ENCODE measurements around the gene LSM7. TPM values are rescaled to one million over a fixed set of nuclear protein-coding genes. Genes with fewer than 3 reads are reported as not detected.

LSM7 gene
- total RNA-seq, 3 donors from 2014 or later (not counting 1 experiment from before 2014, with no cell fraction given), result 52.0 to 80.2 (median 77.4) TPM

DNA sequence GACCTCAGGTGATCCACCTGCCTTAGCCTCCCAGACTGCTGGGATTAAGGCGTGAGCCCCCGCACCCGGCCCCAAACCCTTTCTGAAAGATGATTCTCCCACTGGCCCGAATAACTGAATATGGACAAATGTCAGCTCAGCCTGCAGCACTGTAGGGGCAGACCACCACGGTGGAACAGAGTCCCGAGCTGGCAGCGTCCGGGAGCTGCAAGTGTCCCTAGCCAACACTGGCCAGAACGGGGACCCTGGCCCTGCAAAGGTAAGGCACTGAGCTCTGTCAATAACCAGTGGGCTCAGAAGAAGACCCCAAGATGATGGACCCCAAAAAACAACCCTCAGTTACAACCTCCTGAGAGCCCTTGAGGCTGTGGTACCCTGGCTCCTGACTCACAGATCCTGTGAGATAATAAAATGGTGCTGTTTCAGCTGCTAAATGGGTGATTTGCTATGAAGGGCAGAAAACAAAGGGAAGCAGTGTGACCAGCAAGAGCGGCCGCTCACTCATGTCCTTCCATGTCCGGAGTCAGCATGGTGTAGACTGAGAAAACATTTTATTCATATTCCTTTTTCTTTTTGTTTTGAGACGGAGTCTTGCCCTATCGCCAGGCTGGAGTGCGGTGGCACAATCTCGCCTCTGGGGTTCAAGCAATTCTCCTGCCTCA is 1.6 kb downstream of the LSM7 start:
- H3K27me3 Mint-ChIP-seq (ENCODE audit: low read depth in 2 of 2), result no peaks in the 10 kb centered on the region
- no peaks in the 10 kb centered on the region for H3K36me3 Mint-ChIP-seq
- no peak for DNase-seq
- Histone ChIP-seq H3K27ac (ENCODE audit: low read length) (peak overlapping the region; percentile 78), H3K36me3 (ENCODE audit: control insufficient read depth, insufficient read depth, low read length) (peaks cover 11% of the 10 kb centered on the region), H3K4me1 (ENCODE audit: control insufficient read depth, insufficient read depth, low read length) (peaks cover 56% of the 10 kb centered on the region), H3K4me3 (ENCODE audit: low read length) (no peak overlapping the region), H3K27me3 (ENCODE audit: control insufficient read depth, insufficient read depth, low read length) (no peaks in the 10 kb centered on the region), H3K9me3 (ENCODE audit: control insufficient read depth, insufficient read depth, low read length) (no peaks in the 10 kb centered on the region)
- intact Hi-C loops (cut with micrococcal nuclease), result loop anchor here (10.0 kb wide), 1 partner anchor 52 kb away; no protein-coding TSS in a partner anchor
- TF ChIP-seq, protein P1, sequence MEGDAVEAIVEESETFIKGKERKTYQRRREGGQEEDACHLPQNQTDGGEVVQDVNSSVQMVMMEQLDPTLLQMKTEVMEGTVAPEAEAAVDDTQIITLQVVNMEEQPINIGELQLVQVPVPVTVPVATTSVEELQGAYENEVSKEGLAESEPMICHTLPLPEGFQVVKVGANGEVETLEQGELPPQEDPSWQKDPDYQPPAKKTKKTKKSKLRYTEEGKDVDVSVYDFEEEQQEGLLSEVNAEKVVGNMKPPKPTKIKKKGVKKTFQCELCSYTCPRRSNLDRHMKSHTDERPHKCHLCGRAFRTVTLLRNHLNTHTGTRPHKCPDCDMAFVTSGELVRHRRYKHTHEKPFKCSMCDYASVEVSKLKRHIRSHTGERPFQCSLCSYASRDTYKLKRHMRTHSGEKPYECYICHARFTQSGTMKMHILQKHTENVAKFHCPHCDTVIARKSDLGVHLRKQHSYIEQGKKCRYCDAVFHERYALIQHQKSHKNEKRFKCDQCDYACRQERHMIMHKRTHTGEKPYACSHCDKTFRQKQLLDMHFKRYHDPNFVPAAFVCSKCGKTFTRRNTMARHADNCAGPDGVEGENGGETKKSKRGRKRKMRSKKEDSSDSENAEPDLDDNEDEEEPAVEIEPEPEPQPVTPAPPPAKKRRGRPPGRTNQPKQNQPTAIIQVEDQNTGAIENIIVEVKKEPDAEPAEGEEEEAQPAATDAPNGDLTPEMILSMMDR (IDR thresholded peaks at IDR 0.05), result no peak
- ATAC-seq, result no peak
- peak overlapping the region; percentile 91 to 98 for H3K27ac Mint-ChIP-seq
- H3K4me1 Mint-ChIP-seq, result peaks cover 25 to 56% of the 10 kb centered on the region in 2 donors
- no peaks in the 10 kb centered on the region for H3K9me3 Mint-ChIP-seq
- peak overlapping the region; percentile 99 for H3K4me3 Mint-ChIP-seq
- 84% methylated on average over 16 of the region's 16 CpGs for WGBS (ENCODE audit: insufficient coverage)

DNA sequence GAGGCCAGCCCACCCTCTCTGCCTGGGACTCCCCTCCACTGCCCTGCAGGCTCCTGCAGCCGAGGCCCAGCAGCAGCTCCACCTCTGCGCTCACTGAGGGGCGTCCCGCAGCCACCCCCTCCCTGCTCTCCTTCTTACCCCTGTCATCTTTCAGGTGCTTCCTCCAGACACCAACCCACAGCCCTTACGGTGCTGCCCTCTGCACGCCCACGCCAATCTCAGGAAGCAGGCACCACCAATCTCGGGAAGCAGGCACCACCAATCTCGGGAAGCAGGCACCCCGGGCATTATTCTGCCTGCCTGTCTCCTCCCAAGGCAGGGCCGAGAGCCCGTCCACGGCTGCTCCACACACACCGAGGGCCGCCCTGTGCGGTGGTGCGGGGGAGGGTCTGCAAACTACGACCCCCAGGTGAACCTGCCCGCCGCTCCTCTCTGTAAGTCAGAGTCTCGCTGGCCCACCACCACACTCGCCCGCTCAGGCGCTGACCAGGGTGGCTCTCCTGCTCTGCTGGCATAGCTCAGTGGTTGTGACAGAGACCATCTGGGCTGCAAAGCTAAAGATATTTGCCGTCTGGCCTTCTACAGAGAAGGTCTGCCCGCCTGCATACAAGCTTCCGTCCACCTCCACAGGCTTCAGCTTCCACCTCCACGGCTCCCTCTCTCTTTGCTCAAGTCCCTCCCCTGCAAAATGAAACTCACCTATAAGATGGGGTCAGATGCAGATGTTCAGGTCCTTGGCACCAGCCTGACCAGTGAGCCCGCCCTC is 2.9 kb downstream of the LSM7 start:
- TF ChIP-seq, protein P1 (IDR thresholded peaks at IDR 0.05), result no peak
- H3K27me3 ChIP-seq (ENCODE audit: control insufficient read depth, insufficient read depth, low read length), result no peaks in the 10 kb centered on the region
- Mint-ChIP-seq H3K4me3 (peak overlapping the region; percentile 57), H3K36me3 (no peaks in the 10 kb centered on the region), H3K9me3 (no peaks in the 10 kb centered on the region), H3K4me1 (peaks cover 25 to 51% of the 10 kb centered on the region in 2 donors), H3K27ac (peak overlapping the region; percentile 67 to 91), H3K27me3 (ENCODE audit: low read depth in 2 of 2) (no peaks in the 10 kb centered on the region)
- no peaks in the 10 kb centered on the region for H3K9me3 ChIP-seq (ENCODE audit: control insufficient read depth, insufficient read depth, low read length)
- ATAC-seq (no peak), DNase-seq (no peak)
- no peak overlapping the region for H3K4me3 ChIP-seq (ENCODE audit: low read length)
- peak overlapping the region; percentile 38 for H3K27ac ChIP-seq (ENCODE audit: low read length)
- peaks cover 11% of the 10 kb centered on the region for H3K36me3 ChIP-seq (ENCODE audit: control insufficient read depth, insufficient read depth, low read length)
- intact Hi-C loops (cut with micrococcal nuclease), result loop anchor here (10.0 kb wide), 1 partner anchor 51 kb away; no protein-coding TSS in a partner anchor
- WGBS (ENCODE audit: insufficient coverage), result 38% methylated on average over 29 of the region's 29 CpGs
- peaks cover 53% of the 10 kb centered on the region for H3K4me1 ChIP-seq (ENCODE audit: control insufficient read depth, insufficient read depth, low read length)

DNA sequence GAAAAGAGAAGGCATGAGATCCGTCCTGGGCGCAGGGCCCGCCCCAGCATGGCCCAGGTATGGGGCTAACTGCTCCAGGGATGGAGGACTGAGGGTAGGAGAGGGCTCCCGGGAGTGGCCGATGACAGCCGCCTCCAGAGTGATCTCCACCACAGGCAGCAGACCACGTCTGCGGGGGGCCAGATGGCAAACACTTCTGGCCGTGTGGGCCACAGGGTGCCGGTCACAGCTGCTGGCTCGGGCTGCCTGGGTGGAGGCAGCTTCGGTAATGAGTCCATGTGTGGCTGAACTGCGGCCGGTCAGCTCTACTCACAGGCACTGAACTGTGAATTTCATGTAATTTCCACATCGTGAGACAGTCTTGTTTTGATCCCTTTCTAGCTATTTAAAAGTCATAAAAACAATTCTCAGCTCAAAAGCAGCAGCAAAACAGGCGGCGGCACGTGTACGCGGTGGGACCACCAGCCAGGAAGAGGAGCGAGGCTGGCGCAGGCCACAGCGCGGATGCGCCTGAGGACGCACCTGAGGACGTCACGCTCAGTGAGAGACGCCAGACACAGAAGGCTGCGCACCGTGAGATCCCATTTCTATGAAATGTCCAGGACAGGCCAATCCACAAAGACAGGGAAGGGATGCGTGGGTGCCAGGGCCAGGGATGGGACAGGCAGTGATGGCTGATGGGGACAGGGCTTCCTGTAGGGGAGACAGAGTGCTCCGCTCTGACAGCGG is 4.0 kb downstream of the LSM7 start:
- Histone ChIP-seq H3K36me3 (ENCODE audit: control insufficient read depth, insufficient read depth, low read length) (peaks cover 11% of the 10 kb centered on the region), H3K27me3 (ENCODE audit: control insufficient read depth, insufficient read depth, low read length) (no peaks in the 10 kb centered on the region), H3K4me3 (ENCODE audit: low read length) (no peak overlapping the region), H3K27ac (ENCODE audit: low read length) (peak overlapping the region; percentile 38), H3K9me3 (ENCODE audit: control insufficient read depth, insufficient read depth, low read length) (no peaks in the 10 kb centered on the region), H3K4me1 (ENCODE audit: control insufficient read depth, insufficient read depth, low read length) (peaks cover 48% of the 10 kb centered on the region)
- Mint-ChIP-seq H3K4me3 (no peak overlapping the region), H3K27ac (no peak overlapping the region), H3K4me1 (peaks cover 20 to 40% of the 10 kb centered on the region in 2 donors), H3K36me3 (no peaks in the 10 kb centered on the region), H3K9me3 (no peaks in the 10 kb centered on the region), H3K27me3 (ENCODE audit: low read depth in 2 of 2) (no peaks in the 10 kb centered on the region)
- DNase-seq, result no peak
- TF ChIP-seq, protein P1 (IDR thresholded peaks at IDR 0.05), result no peak
- WGBS (ENCODE audit: insufficient coverage), result 69% methylated on average over 34 of the region's 34 CpGs
- no peak for ATAC-seq
- intact Hi-C loops (cut with micrococcal nuclease), result loop anchor here (10.0 kb wide), 1 partner anchor 50 kb away; no protein-coding TSS in a partner anchor

Measured in natural killer cell (primary cell).